Mesenchymal stem cell (in vitro differentiated cells and primary cell): ENCODE results near the gene AP2S1.

Experiments used
- DNase-seq: peaks from one replicate; pipeline ENCODE4 v3.0.0-alpha.2; 2013
- H2AFZ ChIP-seq: one replicate; pipeline ENCODE4 v1.6.1; 2013; ENCODE audit warnings: low read depth, mild to moderate bottlenecking, control low read depth, inconsistent platforms, low read length, moderate library complexity
- H2AK5ac ChIP-seq: 2 replicates; pipeline ENCODE4 v1.6.1; 2013; ENCODE audit warnings: low read length, moderate library complexity, mild to moderate bottlenecking, inconsistent platforms; ENCODE audit not compliant: severe bottlenecking
- H2BK120ac ChIP-seq: one replicate; pipeline ENCODE4 v1.6.1; 2013; ENCODE audit warnings: low read depth, mild to moderate bottlenecking, inconsistent platforms, low read length, moderate library complexity
- H2BK12ac ChIP-seq, 2 experiments: one replicate each; pipeline ENCODE4 v1.6.1; 2013; ENCODE audit warnings: inconsistent platforms in 2 of 2, low read length in 2 of 2, mild to moderate bottlenecking in 2 of 2, moderate library complexity in 2 of 2, control low read depth in 1 of 2
- H2BK15ac ChIP-seq: one replicate; pipeline ENCODE4 v1.6.1; 2013; ENCODE audit warnings: mild to moderate bottlenecking, low read depth, inconsistent platforms; ENCODE audit not compliant: poor library complexity, severe bottlenecking
- H2BK5ac ChIP-seq: 2 replicates; pipeline ENCODE4 v1.6.1; 2013; ENCODE audit warnings: low read depth, mild to moderate bottlenecking, low read length, control low read depth, inconsistent platforms; ENCODE audit not compliant: poor library complexity, severe bottlenecking
- H3K14ac ChIP-seq, 2 experiments: one replicate each; pipeline ENCODE4 v1.6.1; 2013; ENCODE audit warnings: inconsistent platforms in 2 of 2, low read length in 2 of 2, control low read depth in 1 of 2, mild to moderate bottlenecking in 1 of 2, moderate library complexity in 1 of 2
- H3K18ac ChIP-seq, 2 experiments: one replicate each; pipeline ENCODE4 v1.6.1; 2013; ENCODE audit warnings: inconsistent platforms in 2 of 2, low read length in 2 of 2, control low read depth in 1 of 2, low read depth in 1 of 2, mild to moderate bottlenecking in 1 of 2
- H3K23ac ChIP-seq, 2 experiments: one replicate each; pipeline ENCODE4 v1.6.1; 2013; ENCODE audit warnings: inconsistent platforms in 2 of 2, low read length in 2 of 2, mild to moderate bottlenecking in 2 of 2, moderate library complexity in 2 of 2, control low read depth in 1 of 2
- H3K27ac ChIP-seq: 2 replicates; pipeline ENCODE4 v1.5.1; 2013; ENCODE audit warnings: mild to moderate bottlenecking, moderate library complexity, low read length, control low read depth, inconsistent platforms; ENCODE audit not compliant: poor library complexity, severe bottlenecking
- H3K27me3 ChIP-seq, 2 experiments: 2 replicates each; pipeline versions ENCODE4 v1.6.1 to v1.7.0; 2013; ENCODE audit warnings: low read length in 2 of 2, mild to moderate bottlenecking in 2 of 2, moderate library complexity in 2 of 2, control low read depth in 1 of 2, inconsistent platforms in 1 of 2; ENCODE audit not compliant: control insufficient read depth in 1 of 2, insufficient read depth in 1 of 2
- H3K36me3 ChIP-seq, 2 experiments: 2 replicates each; pipeline versions ENCODE4 v1.6.1 to v1.7.0; 2013; ENCODE audit warnings: low read length in 2 of 2, control low read depth in 1 of 2, inconsistent platforms in 1 of 2, low read depth in 1 of 2, mild to moderate bottlenecking in 1 of 2; ENCODE audit not compliant: insufficient read depth in 2 of 2, control insufficient read depth in 1 of 2
- H3K4ac ChIP-seq, 2 experiments: one replicate each; pipeline ENCODE4 v1.6.1; 2013; ENCODE audit warnings: inconsistent platforms in 2 of 2, low read length in 2 of 2, mild to moderate bottlenecking in 2 of 2, moderate library complexity in 2 of 2, control low read depth in 1 of 2, low read depth in 1 of 2
- H3K4me1 ChIP-seq: 2 replicates; pipeline ENCODE4 v1.6.1; 2013; ENCODE audit warnings: low read depth, low read length, control low read depth; ENCODE audit not compliant: control insufficient read depth, insufficient read depth
- H3K4me2 ChIP-seq: 2 replicates; pipeline ENCODE4 v1.6.1; 2013; ENCODE audit warnings: low read length, mild to moderate bottlenecking, inconsistent platforms; ENCODE audit not compliant: poor library complexity, severe bottlenecking
- H3K4me3 ChIP-seq, 2 experiments: 2 replicates each; pipeline versions ENCODE4 v1.5.1 to v1.7.0; 2013; ENCODE audit warnings: low read length in 2 of 2, mild to moderate bottlenecking in 2 of 2, control low read depth in 1 of 2, low read depth in 1 of 2; ENCODE audit not compliant: insufficient read depth in 1 of 2
- H3K79me1 ChIP-seq: replicated peaks from 2 replicates; pipeline ENCODE4 v1.6.1; 2013; ENCODE audit warnings: mild to moderate bottlenecking, control low read depth, low read length, inconsistent platforms; ENCODE audit not compliant: poor library complexity, severe bottlenecking
- H3K9ac ChIP-seq: 2 replicates; pipeline ENCODE4 v1.7.0; 2013; ENCODE audit warnings: mild to moderate bottlenecking, low read length, moderate library complexity
- H3K9me3 ChIP-seq: 2 replicates; pipeline ENCODE4 v1.7.0; 2013; ENCODE audit warnings: mild to moderate bottlenecking, low read length; ENCODE audit not compliant: control insufficient read depth
- H4K8ac ChIP-seq: one replicate; pipeline ENCODE4 v1.6.1; 2013; ENCODE audit warnings: inconsistent platforms, mild to moderate bottlenecking, low read length, moderate library complexity
- H4K91ac ChIP-seq: one replicate; pipeline ENCODE4 v1.6.1; 2013; ENCODE audit warnings: mild to moderate bottlenecking, low read length, inconsistent platforms
- WGBS: methylation state at CpG from one replicate; pipeline ENCODE4 v1.1.7; 2013; ENCODE audit warnings: mixed read lengths; 5-methylcytosine and 5-hydroxymethylcytosine counted together

The AP2S1 gene

DNA sequence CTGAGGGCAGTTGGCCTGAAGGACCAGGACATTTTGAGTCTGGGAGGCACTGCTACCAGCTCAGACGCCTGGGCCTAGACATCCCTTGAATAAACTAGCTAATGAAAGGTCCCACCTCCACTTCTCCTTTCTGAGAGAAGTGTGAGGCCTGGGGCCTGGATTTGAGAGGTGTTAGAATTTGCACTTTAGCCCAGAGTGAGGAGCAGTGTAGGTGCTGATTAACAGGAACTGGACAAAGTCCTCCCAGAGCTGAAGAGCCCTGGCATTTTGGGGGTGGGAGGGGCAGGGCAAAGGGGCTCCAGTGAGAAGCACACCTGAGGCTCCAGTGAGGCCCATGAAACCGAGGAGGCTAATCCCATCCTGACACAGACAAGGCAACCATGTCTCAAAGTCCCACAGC, 47.1 kb downstream of the AP2S1 start:
- H3K27ac ChIP-seq, result no peak overlapping the region
- H3K27me3 ChIP-seq, result no peaks in the 10 kb centered on the region
- H2BK120ac ChIP-seq, result no peak overlapping the region
- WGBS, result 37% methylated on average over 2 of the region's 2 CpGs
- H3K9ac ChIP-seq, result no peak overlapping the region
- H2BK15ac ChIP-seq, result no peak overlapping the region
- no peak overlapping the region for H3K18ac ChIP-seq
- no peaks in the 10 kb centered on the region for H3K4me1 ChIP-seq
- no peak for DNase-seq
- no peak overlapping the region for H3K4ac ChIP-seq
- H2BK12ac ChIP-seq, result no peak overlapping the region
- H2AK5ac ChIP-seq, result no peak overlapping the region
- H2AFZ ChIP-seq, result no peak overlapping the region
- H4K91ac ChIP-seq, result no peak overlapping the region
- H4K8ac ChIP-seq, result no peak overlapping the region
- H3K14ac ChIP-seq, result no peak overlapping the region
- no peak overlapping the region for H3K23ac ChIP-seq
- no peak overlapping the region for H3K4me2 ChIP-seq
- H3K79me1 ChIP-seq, result no peaks in the 10 kb centered on the region
- no peak overlapping the region for H3K4me3 ChIP-seq
- no peaks in the 10 kb centered on the region for H3K9me3 ChIP-seq
- no peaks in the 10 kb centered on the region for H3K36me3 ChIP-seq
- no peak overlapping the region for H2BK5ac ChIP-seq

- Histone ChIP-seq H2BK120ac (no peak overlapping the region), H3K18ac (no peak overlapping the region), H4K91ac (no peak overlapping the region), H2AFZ (no peak overlapping the region), H2BK5ac (no peak overlapping the region), H3K14ac (no peak overlapping the region), H3K36me3 (no peaks in the 10 kb centered on the region), H3K4me2 (no peak overlapping the region), H3K9me3 (no peaks in the 10 kb centered on the region), H3K4ac (no peak overlapping the region), H2AK5ac (no peak overlapping the region), H4K8ac (no peak overlapping the region), H3K27ac (no peak overlapping the region), H3K23ac (no peak overlapping the region), H2BK15ac (no peak overlapping the region), H3K4me3 (no peak overlapping the region), H3K79me1 (no peaks in the 10 kb centered on the region), H3K4me1 (no peaks in the 10 kb centered on the region), H3K9ac (no peak overlapping the region), H2BK12ac (no peak overlapping the region), H3K27me3 (no peaks in the 10 kb centered on the region)
- DNase-seq, result no peak
- WGBS, result 97% methylated on average over 5 of the region's 5 CpGs
Measured at GRCh38 chr19:46802152-46802551, 48.5 kb downstream of the AP2S1 start.

DNA sequence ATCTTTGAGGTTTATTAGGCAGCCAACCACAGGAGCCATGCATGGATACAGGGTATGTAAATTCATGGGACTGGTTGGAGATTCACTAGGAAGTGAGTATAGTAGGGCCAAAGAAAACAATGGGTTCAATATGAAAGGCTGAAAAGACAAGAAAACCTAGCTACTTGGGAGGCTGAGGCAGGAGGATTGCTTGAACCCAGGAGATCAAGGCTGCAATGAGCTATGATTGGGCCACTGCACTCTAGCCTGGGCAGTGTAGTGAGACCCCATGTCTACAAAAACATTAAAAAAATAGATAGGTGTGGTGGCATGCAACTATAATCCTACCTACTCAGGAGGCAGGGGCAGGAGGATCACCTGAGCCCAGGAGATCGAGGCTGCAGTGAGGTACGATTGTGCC, 51.9 kb downstream of the AP2S1 start:
- Histone ChIP-seq H2AK5ac (no peak overlapping the region), H3K79me1 (no peaks in the 10 kb centered on the region), H4K91ac (no peak overlapping the region), H3K4me2 (no peak overlapping the region), H3K9me3 (no peaks in the 10 kb centered on the region), H3K4ac (no peak overlapping the region), H4K8ac (no peak overlapping the region), H3K4me3 (no peak overlapping the region), H3K27me3 (no peaks in the 10 kb centered on the region), H2BK5ac (no peak overlapping the region), H2BK120ac (no peak overlapping the region), H3K14ac (no peak overlapping the region), H3K23ac (no peak overlapping the region), H2AFZ (no peak overlapping the region), H2BK15ac (no peak overlapping the region), H3K36me3 (no peaks in the 10 kb centered on the region), H3K4me1 (peaks cover 5% of the 10 kb centered on the region), H3K18ac (no peak overlapping the region), H3K9ac (no peak overlapping the region), H2BK12ac (no peak overlapping the region), H3K27ac (no peak overlapping the region)
- WGBS, result no CpG with 5 or more reads among the region's 2 CpGs
- DNase-seq, result no peak

- Histone ChIP-seq H3K36me3 (no peaks in the 10 kb centered on the region), H3K79me1 (no peaks in the 10 kb centered on the region), H4K91ac (no peak overlapping the region), H3K4me1 (peaks cover 5% of the 10 kb centered on the region), H3K4me3 (no peak overlapping the region), H3K9me3 (no peaks in the 10 kb centered on the region), H3K4ac (no peak overlapping the region), H3K23ac (no peak overlapping the region), H3K4me2 (no peak overlapping the region), H3K9ac (no peak overlapping the region), H3K14ac (no peak overlapping the region), H2AFZ (no peak overlapping the region), H2BK12ac (no peak overlapping the region), H2AK5ac (no peak overlapping the region), H3K18ac (no peak overlapping the region), H2BK120ac (no peak overlapping the region), H2BK15ac (no peak overlapping the region), H3K27ac (no peak overlapping the region), H2BK5ac (no peak overlapping the region), H3K27me3 (no peaks in the 10 kb centered on the region), H4K8ac (no peak overlapping the region)
- no peak for DNase-seq
- WGBS, result 100% methylated on average over 1 of the region's 1 CpG
Measured at GRCh38 chr19:46797881-46798280, 52.8 kb downstream of the AP2S1 start.
